D341Med (cell line): ENCODE measurements around the gene TSACC.

ENCODE experiments used
- DNase-seq: peaks from one replicate; pipeline ENCODE4 v3.0.0; 2012; ENCODE audit warnings: low spot score

The TSACC gene

GRCh38 chr1:156394835-156395461 is 56.6 kb downstream of the TSACC start:
- DNase-seq: no peak
